Neural cell (in vitro differentiated cells): ENCODE data around the gene TAOK2. TPM values are rescaled to one million over a fixed set of nuclear protein-coding genes. Genes with fewer than 3 reads are reported as not detected.
"Not testable (repeated sequence)": the region's sequence is repeated elsewhere in the genome, so short reads cannot be mapped to it uniquely, and the experiment has no call there.

Experiments
- H2AFZ ChIP-seq: fragments of 200-600, 300-800 bp; sonication (generic), shearing (Covaris generic); 2 replicates; pipeline ENCODE4 v1.6.0; 2014; ENCODE audit warnings: low read depth, mild to moderate bottlenecking, antibody characterized with exemption, low read length, moderate library complexity
- H3F3A ChIP-seq: fragments of 200-600 bp; shearing (Covaris generic); 2 replicates; pipeline ENCODE4 v1.6.1; 2016; ENCODE audit warnings: mild to moderate bottlenecking, moderate library complexity, mixed read lengths, antibody characterized with exemption, low read length; ENCODE audit not compliant: insufficient read depth, poor library complexity, severe bottlenecking
- H3K27ac ChIP-seq: fragments of 200-600, 300-800 bp; sonication (generic), shearing (Covaris generic); 2 replicates; pipeline ENCODE4 v1.5.1; 2014; ENCODE audit warnings: mild to moderate bottlenecking, low read length, moderate library complexity
- H3K27me3 ChIP-seq: fragments of 300-800, 200-600 bp; sonication (generic), shearing (Covaris generic); 2 replicates; pipeline ENCODE4 v1.6.0; 2014; ENCODE audit warnings: mild to moderate bottlenecking, low read depth, low read length, moderate library complexity; ENCODE audit not compliant: insufficient read depth
- H3K36me3 ChIP-seq: fragments of 300-800, 200-600 bp; sonication (generic), shearing (Covaris generic); 2 replicates; pipeline ENCODE4 v1.5.1; 2014; ENCODE audit warnings: mild to moderate bottlenecking, antibody characterized with exemption, low read length, moderate library complexity; ENCODE audit not compliant: insufficient read depth
- H3K4me2 ChIP-seq: fragments of 300-800, 200-600 bp; sonication (generic), shearing (Covaris generic); 2 replicates; pipeline ENCODE4 v1.6.0; 2014; ENCODE audit warnings: mild to moderate bottlenecking, low read length
- H3K4me3 ChIP-seq: fragments of 300-800, 200-600 bp; sonication (generic), shearing (Covaris generic); 2 replicates; pipeline ENCODE4 v1.5.1; 2014; ENCODE audit warnings: mild to moderate bottlenecking, low read length, moderate library complexity
- H3K79me2 ChIP-seq: fragments of 200-600 bp; shearing (Covaris generic); replicated peaks from 2 replicates; pipeline ENCODE4 v1.6.0; 2014; ENCODE audit warnings: mild to moderate bottlenecking, low read length, moderate library complexity; ENCODE audit not compliant: insufficient read depth
- H3K9ac ChIP-seq: fragments of 300-800, 200-600 bp; sonication (generic), shearing (Covaris generic); 2 replicates; pipeline ENCODE4 v1.6.1; 2016; ENCODE audit warnings: mild to moderate bottlenecking, low read length, mixed read lengths
- H3K9me2 ChIP-seq: fragments of 200-600 bp; shearing (Covaris generic); 2 replicates; pipeline ENCODE4 v1.6.1; 2016; ENCODE audit warnings: mild to moderate bottlenecking, low read length, mixed read lengths; ENCODE audit not compliant: insufficient read depth
- H3K9me3 ChIP-seq: fragments of 200-600, 300-800 bp; sonication (generic), shearing (Covaris generic); 2 replicates; pipeline ENCODE4 v1.6.1; 2016; ENCODE audit warnings: mild to moderate bottlenecking, mixed run types, low read length, moderate library complexity, mixed read lengths
- H4K20me1 ChIP-seq: fragments of 200-600 bp; shearing (Covaris generic); 2 replicates; pipeline ENCODE4 v1.6.1; 2016; ENCODE audit warnings: mild to moderate bottlenecking, mixed run types; ENCODE audit not compliant: insufficient read depth
- EP300 ChIP-seq: fragments of 450-650 bp; conservative IDR thresholded peaks from 2 replicates; pipeline ENCODE4 v1.6.1; 2014; ENCODE audit warnings: antibody characterized with exemption, mild to moderate bottlenecking, moderate library complexity; ENCODE audit not compliant: poor library complexity, severe bottlenecking
- EZH2 ChIP-seq: fragments of 200-600, 300-800 bp; shearing (Covaris generic), sonication (generic); IDR thresholded peaks from 2 replicates; pipeline ENCODE4 v1.6.1; 2014; ENCODE audit warnings: antibody characterized with exemption, low read length, borderline replicate concordance, mild to moderate bottlenecking; ENCODE audit not compliant: insufficient read depth, poor library complexity, severe bottlenecking
- MXI1 ChIP-seq: fragments of 450-650 bp; conservative IDR thresholded peaks from 2 replicates; pipeline ENCODE4 v1.6.1; 2014; ENCODE audit warnings: antibody characterized with exemption, mild to moderate bottlenecking; ENCODE audit not compliant: poor library complexity, severe bottlenecking
- POLR2AphosphoS5 ChIP-seq: IDR thresholded peaks from 2 replicates; pipeline ENCODE4 v1.6.1; 2012
- RAD21 ChIP-seq: fragments of 450-650 bp; conservative IDR thresholded peaks from 2 replicates; pipeline ENCODE4 v1.6.1; 2014; ENCODE audit warnings: antibody characterized with exemption, mild to moderate bottlenecking, moderate library complexity
- REST ChIP-seq: IDR thresholded peaks from 2 replicates; pipeline ENCODE4 v1.6.1; 2012; ENCODE audit warnings: borderline replicate concordance
- SMC3 ChIP-seq: fragments of 450-650 bp; conservative IDR thresholded peaks from 2 replicates; pipeline ENCODE4 v1.6.1; 2014; ENCODE audit warnings: antibody characterized with exemption, mild to moderate bottlenecking, moderate library complexity; ENCODE audit not compliant: poor library complexity
- TAF1 ChIP-seq: IDR thresholded peaks from 2 replicates; pipeline ENCODE4 v1.6.1; 2012; ENCODE audit warnings: low read depth
- polyA plus RNA-seq: library from polyadenylated mRNA; depleted of rRNA; stranded (reverse); fragments of >200 nt; gene quantifications from 2 replicates; pipeline ENCODE4 v1.2.3, GENCODE V29; 2014

TAOK2 gene
- polyA plus RNA-seq, 1 donor from 2014 or later, result 62.7 TPM

GRCh38 chr16:30010844-30011713 is 37.4 kb downstream of the TAOK2 start, which contains the start of gene DOC2A:
Gene DOC2A, minus strand, starts transcription at chr16:30011027. Its CDS starts 805 bp downstream, at chr16:30010222.
- Histone ChIP-seq H3K36me3 (no peaks in the 10 kb centered on the region), H2AFZ (peak within 1 kb of the TSS; percentile 49), H4K20me1 (no peaks in the 10 kb centered on the region), H3K9me2 (no peaks in the 10 kb centered on the region), H3K27me3 (no peaks in the 10 kb centered on the region), H3K4me2 (peak within 1 kb of the TSS; percentile 53), H3F3A (no peaks in the 10 kb centered on the region), H3K9ac (peak within 1 kb of the TSS; percentile 62), H3K79me2 (no peaks in the 10 kb centered on the region), H3K27ac (no peak within 1 kb of the TSS), H3K4me3 (peak within 1 kb of the TSS; percentile 82), H3K9me3 (no peaks in the 10 kb centered on the region)
- TF ChIP-seq POLR2AphosphoS5 (peak; percentile 5), EP300 (no peak), EZH2 (no peak), RAD21 (no peak), TAF1 (peak; percentile 24), MXI1 (peak; percentile 86), REST (peak; percentile 62)

- Histone ChIP-seq H3K79me2 (no peaks in the 10 kb centered on the region), H3K9me2 (no peaks in the 10 kb centered on the region), H3K27ac (no peak overlapping the region), H3K36me3 (no peaks in the 10 kb centered on the region), H3K27me3 (no peaks in the 10 kb centered on the region), H3K9ac (peak overlapping the region; percentile 62), H2AFZ (no peak overlapping the region), H3K4me3 (peak overlapping the region; percentile 82), H4K20me1 (no peaks in the 10 kb centered on the region), H3K9me3 (no peaks in the 10 kb centered on the region), H3K4me2 (no peak overlapping the region), H3F3A (no peaks in the 10 kb centered on the region)
- TF ChIP-seq SMC3 (no peak), REST (no peak), POLR2AphosphoS5 (no peak), MXI1 (no peak), EP300 (no peak)
Observed at GRCh38 chr16:30011714-30012504, 38.2 kb downstream of the TAOK2 start.

- not testable (repeated sequence) for H4K20me1 ChIP-seq, H3F3A ChIP-seq, H3K9ac ChIP-seq, H3K4me2 ChIP-seq, H3K9me2 ChIP-seq, H3K27me3 ChIP-seq, H3K4me3 ChIP-seq, H3K27ac ChIP-seq, H2AFZ ChIP-seq, H3K79me2 ChIP-seq, H3K9me3 ChIP-seq, H3K36me3 ChIP-seq
Observed at GRCh38 chr16:30012598-30012997, 38.9 kb downstream of the TAOK2 start.

- H3K79me2 ChIP-seq, H3K27me3 ChIP-seq, H3K4me2 ChIP-seq, H3K4me3 ChIP-seq, H3K9ac ChIP-seq, H3K9me3 ChIP-seq, H3K9me2 ChIP-seq, H2AFZ ChIP-seq, H3K36me3 ChIP-seq, H4K20me1 ChIP-seq, H3K27ac ChIP-seq, H3F3A ChIP-seq: not testable (repeated sequence)
Observed at GRCh38 chr16:30015450-30015849, 41.8 kb downstream of the TAOK2 start.
